HG03196 (cell line): ENCODE results near the gene IPPK.

ENCODE experiments used
- ATAC-seq: cut with Tn5 transposase; IDR thresholded peaks from one replicate; pipeline ENCODE4 v1.9.1; 2021; ENCODE audit not compliant: unreplicated experiment

Gene IPPK

DNA sequence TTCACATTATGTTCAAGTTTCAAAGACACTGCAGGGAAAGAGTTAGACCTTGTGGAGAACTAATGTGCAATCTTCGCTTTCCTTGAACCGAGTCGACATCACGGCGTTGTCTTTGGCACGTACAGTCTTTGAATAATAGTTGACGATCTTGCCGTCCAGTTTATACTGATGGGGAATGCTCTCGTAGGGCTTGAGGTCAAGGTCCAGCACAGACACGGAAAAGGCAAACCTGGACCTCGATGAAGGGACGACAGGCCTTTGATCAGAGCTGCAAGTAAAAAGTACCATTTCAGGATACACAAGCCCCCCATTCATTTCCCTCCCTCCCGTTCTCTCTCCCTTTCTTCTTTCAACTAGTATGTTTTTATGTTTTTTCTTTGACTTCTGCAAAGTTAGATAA, 54.1 kb downstream of the IPPK start:
- ATAC-seq, result no peak

DNA sequence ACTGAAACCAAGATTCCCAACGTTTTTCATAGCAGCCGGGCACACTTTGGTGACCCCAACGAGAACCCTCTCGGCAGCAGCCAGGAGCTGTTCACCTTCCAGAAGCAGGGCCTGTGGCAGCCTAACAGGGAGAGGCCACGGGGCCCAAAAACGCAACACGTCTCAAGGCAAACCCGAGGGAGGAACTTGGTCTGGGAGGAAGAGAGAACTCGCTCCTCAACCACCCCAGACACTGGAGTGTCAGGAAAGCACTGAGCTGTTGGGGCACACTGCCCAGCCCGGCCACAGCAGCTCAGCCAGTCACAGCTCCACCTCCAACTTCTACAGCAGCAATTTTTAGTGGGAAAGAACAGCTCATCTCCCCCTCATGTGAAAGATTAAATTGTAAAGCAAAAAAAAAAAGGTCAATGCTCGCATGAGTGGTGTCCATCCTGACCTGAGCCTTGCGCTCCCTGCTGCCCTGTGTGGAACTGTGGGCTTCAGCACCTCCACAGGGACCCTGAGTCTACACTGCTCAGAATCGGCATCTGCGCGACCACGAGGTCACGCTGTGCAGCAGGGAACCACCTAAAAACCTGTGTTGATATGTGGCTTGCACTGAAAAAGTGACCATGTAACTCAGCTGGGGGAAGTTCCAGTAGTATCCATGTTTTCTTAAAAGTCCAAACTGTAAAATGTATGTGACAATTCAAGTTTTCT, 55.0 kb downstream of the IPPK start:
- ATAC-seq, result no peak

DNA sequence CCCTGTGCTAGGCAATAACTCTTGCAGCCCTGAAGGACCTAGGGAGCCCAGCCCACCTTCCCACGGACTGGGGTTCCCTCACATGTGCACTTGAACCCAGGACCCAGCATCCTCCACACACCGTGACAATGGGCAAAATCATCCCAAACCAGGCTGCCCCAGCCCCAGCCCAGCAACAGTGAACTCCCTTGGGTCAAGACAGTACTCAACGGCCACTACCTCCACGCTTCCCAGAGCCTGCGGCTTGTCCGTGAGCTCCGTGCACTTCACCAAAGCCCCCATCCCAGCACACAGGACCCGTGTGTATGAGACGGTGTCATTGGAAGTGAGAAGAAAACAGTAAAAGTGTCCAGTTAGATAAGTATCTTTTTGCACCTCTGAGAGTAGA, 55.8 kb downstream of the IPPK start:
- no peak for ATAC-seq

DNA sequence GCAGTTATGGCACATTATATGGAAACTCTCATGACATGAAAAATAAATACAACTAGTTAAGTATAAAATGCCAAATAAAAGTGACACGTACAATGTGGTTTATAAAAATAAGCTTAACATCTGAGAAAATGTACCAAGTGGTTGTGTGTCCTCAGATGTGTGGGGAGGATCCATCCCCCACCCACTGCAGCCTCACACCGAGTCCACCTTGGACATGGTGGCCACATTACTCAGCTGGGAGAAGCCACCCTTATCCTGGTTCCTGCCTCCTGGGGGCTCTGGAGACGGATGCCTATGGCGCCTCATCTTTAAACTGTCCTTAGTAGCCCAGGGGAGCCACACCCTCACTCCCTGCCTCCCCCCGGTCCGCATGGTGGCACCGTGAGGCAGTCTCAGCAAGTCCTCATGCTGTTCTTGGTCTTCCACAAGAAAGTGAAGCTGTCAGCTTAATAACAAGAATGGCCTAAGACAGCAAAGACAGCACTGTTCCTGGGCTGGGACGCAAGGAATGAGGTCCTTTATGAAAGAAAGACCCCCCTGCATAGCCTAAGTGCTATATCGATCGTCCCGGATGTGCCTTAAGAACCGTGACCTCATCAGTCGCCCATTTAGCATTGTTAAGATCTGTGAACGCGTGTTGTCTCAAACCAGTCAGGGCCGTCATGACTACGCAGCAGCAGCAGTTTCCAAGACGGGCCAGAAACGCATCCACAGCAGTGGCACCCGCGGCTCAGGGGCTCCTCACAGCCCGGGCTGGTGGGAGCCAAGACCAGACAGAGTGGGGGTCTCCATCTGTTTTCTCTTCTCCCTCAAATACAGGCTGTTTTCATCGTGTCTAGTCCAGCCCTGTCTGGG, 56.4 kb downstream of the IPPK start:
- ATAC-seq, result no peak

DNA sequence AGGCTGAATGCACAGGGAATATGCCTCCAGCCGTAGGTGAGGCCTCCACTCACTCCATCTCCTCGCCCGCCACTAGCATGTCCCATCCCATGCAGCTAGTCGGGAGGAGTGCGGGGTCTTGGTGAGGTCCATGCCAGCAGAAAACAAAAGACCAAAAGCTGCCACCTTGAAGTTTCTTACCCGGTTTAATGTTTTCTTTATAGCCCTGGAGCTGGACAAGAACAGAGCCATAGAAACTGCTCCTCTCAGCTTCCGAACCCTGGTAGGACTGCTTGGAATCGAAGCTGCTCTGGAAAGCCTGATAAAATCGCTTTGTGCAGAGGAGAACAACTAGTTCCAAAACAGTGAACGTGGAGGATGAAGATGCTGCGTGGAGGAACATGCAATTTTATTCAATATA, 57.1 kb downstream of the IPPK start:
- ATAC-seq, result no peak

DNA sequence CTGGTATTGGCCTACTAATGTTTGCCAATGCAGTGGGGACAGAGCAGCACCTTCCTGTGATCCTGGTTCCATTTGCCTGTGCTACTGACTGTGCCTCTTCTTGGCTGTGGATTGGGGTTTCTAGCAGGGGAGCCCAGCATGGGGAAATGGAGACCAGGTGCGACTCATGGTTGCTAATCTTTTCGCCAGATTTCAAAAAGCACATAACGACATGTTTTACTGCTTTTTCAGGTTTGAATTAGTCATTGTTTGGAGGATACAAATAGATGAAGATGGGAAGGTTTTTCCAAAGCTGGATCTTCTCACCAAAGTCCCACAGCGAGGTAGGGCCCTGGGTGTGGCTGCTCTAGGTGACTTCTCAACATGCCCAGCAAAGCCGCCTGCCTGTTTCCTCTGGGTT, 57.6 kb downstream of the IPPK start:
- no peak for ATAC-seq

DNA sequence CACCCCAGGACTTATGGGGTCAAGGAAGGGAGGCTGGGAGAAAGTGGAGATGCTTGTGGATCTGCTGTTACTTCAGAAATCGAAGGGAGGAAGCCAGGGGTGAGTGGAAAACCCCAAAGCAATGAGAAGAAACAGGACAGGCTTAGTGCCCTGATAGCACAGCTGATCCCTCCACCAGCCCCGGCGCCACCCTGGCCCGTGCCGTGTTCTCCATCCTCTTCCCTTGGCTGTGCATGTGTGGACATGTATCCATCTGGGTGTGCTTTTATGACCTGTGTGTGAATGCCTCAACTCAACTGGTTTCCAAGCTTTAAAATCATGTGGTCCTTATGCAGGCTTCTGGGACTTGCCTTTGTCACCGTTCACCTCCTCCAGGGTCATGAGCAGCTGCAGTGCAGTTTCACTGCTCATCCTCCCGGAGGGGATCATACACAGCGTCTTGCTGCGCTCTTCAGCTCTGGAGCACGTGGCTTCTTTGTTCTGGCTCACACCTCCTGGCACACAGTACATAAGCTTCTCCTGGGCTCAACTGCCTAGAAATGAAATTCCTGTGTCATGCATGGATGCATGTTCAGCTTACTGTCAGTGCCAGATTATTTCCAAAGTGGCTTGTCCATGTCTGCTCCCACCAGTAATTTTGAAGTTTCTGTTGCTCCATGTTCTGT, 58.2 kb downstream of the IPPK start:
- no peak for ATAC-seq

DNA sequence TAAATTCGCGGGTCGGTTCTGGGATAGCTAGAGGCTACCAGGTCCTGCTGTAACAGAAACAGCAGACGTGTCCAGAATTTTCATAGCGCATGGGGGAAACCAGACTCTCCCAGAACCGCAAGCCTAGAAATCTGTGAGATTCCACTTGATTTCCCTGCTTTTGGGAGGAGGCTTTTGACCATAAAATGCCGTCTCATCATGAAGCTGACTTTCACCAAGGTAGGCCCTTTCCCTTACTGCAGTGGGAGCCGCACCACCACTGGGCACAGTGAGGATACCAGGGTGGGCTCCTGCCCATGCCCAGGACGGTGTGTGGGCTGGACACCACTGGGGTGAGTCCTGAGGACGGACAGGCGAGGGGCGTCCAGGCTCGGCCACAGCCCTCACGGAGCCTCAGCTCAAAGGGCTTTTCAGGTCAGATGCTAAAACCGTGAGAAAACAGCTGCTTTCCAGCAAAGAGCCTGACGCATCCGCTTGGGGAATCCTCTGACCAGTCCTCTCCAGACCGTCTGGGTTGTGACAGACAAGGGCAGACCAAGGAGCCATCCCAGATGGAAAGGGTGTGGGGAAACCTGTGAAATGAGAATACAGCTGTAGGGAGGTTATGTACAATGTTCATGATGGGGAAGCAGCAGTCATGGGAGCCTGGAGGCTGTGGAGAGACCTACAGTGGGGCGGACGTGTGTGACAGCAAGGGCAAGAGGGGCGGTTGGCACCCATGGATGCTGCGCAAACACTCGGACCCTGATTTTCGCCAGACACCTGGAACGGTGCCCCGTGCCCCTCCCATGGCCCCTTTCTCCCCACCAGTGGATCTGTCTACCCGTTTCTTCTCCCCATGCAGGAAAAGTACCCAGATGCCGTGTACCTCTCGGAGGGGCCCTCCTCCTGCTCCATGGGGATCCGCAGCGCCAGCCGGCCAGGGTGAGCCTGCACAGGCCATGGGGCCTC, 59.2 kb downstream of the IPPK start:
- no peak for ATAC-seq

DNA sequence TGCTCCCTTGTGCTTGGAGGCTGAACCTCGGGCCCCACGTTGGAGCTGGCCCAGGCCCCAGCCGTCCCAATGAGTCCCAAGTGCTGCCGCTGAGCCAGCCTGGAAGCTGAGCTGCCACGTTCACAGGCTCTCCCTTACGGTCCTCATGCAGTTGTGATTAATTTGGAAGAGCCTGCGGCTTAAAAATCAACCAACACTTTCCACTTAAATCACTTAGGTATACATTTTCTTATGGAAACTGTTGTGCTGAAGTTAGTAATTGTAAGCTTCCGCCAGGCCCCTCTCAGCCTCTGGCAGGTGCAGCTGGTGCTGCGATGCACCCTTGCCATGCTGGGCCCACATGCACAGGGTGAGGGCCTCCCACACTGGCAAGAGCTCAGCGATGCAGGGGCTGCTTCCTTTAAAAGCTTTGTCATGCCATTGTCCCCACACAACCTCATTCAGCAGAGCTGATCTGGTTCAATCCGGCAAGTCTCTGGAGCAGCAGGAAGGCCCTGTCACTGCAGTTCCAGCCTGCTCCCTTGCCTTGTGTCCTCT, 61.0 kb downstream of the IPPK start:
- no peak for ATAC-seq

DNA sequence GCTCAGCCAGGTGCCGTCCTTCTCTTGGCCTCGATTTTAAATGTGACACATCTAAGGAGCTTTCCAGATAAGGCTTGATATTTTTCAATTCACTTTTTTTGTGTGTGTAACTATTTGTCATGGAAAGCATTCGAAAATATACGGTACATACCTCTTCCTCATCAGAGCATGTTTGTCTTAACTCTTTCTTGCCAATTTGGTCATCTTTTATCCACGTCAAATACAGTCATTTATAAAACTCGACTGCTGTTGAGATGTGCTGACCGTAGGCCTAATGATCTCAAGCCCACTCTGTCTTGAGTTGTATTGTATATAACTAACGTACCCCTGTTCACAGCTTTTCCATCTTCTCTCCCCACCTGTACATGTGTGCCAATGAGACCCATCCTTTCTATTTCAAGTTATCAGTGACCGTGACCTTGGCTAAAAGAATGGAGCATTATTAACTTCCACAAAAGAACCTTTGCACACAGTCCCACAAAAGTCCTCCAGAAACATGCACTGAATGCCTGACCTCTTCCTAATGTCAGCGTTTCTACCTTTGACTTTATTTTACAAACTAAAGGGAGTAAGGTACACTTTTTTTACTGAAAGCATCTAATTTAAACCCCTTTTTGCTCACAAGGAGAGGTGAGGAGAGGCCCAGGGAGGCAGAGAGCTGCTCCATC, 61.6 kb downstream of the IPPK start:
- no peak for ATAC-seq

DNA sequence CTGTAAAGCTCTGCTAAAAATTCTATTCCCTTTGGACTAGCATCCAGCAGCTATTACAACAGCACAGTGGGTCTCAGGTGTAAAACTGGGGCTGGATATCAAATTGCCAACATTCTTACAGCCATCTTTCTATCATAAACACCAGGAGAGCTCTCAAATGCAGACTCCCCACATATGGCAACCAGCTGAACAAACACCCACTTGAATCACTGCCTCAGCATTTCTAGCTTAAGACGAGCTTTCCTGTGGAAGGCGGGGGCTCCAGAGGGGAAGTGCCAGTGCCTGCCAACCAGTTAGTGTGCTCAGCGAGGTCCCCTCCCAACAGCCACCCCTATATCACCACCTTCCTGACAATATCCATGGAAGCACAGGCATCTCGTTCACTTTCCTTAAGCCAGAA, 62.2 kb downstream of the IPPK start:
- no peak for ATAC-seq

DNA sequence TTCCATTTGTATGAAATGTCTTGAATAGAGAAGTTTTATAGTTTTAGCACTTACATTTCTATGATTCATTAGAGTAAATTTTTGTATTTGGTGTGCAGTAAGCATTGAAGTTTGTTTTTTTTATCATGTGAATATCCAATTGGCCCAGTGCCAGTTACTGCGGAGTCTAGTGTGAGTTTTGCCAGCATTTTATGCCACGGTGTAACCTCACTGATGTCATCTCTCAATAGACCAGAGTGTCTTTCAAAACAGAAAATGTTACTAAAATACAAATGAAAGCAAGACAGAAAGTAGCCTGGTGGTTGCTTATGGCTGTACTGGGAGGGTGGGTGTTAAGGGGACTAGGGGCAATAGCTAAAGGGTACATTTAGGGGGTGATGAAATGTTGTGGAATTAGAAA, 62.8 kb downstream of the IPPK start:
- ATAC-seq, result no peak

DNA sequence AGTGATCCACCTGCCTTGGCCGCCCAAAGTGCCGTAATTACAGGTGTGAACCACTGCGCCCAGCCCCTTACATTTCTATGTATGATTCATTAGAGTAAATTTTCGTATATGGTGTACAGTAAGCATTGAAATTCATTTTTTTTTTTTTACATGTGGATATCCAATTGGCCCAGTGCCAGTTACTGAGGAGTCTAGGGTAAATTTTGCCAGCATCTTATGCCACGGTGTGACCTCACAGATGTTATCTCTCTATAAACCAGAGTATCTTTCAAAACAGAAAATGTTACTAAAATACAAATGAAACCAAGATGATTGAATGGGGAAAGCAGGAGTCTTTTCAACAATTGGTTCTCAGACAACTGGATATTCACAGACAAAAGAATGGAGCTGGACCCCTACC, 64.7 kb downstream of the IPPK start:
- no peak for ATAC-seq

DNA sequence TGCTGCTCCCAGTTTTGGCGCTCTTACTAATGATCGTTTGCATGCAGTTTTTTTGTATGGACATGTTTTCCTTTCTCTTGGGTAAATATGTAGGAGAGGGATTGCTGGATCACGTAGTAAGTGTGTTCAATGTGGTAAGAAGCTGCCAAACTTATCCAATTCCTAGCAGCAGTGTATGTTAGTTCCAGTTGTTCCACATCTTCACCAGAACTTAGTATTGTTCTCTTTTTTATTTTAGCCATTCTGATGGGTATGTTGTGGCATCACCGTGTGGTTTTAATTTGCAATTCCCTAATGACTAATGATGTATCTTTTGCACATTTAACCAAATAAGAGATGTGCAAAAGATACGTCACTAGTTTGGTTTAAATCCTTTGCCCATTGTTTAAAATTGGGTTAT, 65.9 kb downstream of the IPPK start:
- ATAC-seq, result no peak

DNA sequence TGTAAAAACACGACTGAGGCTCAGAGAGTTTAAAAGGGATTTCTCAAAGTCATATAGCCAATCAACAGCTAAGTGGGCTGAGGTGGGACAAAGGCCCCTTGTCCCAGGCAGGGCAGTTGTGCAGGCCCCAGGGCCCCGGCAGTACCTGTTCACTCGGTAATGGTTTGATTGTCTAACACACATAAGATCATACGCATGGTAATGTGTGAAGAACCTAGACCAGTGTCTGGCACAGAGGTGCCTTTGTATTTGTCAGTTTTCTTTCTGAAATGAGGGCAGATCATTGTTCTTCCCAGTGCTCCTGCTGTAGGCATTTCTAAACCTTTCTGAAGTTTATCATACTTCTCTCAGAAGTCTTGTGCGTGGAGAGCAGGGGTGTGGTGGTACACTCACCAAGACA, 66.8 kb downstream of the IPPK start:
- ATAC-seq, result no peak

DNA sequence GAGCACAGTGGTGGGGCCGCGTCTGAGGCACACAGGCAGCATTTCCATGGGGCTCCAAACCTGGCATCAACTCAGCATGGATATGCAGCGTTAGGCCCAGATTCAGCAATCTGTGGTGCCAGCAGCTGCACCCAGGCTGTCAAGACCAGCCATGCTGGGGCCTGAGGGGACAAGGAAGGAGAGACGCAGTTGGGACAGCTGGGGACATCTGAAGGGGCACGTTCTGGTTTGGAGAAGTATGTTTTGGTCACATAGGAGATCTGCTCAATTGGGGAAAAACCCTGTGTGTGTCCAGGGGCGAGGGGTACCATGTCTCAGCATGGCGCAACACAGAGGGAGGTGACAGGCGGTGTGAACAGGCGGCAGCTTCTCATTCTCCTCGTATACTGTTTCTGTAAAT, 67.5 kb downstream of the IPPK start:
- ATAC-seq, result no peak

DNA sequence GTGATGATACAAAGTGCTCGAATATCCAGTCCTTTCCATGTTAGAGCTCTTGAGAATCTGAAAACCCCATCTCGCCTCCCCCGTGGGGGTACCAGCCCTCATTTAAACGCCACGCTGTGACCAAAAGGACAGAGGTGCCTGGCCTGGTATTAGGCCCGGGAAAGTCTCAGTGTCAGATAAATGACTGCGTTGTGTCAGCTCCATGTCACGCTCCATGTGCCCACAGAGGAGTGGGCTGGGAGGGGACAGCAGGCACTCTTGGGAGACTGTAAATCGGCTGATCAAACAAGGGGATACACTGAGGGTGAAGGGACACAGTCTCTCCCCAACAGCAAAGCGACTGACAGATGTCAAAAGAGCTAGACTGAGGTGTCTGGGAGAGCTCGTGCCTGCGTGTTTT, 68.5 kb downstream of the IPPK start:
- ATAC-seq, result no peak

DNA sequence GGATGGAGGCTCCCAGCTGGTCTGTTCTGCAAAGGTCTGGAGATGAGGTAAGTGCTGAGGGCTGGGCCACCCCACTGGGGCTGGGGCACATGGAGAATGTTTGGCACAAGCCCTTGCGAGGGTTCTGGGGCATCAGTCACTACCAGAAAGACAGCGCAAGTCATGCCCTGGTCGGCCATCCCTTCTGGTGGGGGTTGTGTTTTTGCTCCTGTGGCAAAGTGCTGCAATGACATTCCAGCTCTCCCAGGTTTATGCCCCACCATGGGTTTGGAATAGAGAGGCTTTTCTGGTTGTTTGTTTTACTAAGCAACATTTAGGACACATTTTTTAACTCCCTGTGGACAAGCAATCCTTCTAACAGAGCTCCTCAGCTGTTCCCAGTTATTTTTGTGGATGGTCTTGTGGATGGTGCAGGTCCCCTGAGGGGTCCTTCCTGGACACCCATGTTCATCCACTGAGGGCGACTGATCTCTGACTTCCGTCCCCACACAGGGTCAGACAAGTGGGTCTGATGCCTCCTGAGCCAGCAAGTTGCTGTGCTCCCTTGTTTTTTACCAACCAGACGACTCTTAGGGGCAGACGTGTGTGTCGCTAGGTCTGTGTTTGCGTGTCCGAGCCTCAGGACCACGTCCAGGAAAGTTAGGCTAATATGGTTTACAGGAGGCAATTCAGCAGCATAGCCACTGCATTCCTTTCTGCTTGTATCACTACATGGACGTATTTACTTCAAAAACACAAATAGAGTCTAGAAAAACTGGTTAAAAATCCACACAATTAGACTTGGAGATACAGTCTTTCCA, 69.3 kb downstream of the IPPK start:
- ATAC-seq, result no peak

DNA sequence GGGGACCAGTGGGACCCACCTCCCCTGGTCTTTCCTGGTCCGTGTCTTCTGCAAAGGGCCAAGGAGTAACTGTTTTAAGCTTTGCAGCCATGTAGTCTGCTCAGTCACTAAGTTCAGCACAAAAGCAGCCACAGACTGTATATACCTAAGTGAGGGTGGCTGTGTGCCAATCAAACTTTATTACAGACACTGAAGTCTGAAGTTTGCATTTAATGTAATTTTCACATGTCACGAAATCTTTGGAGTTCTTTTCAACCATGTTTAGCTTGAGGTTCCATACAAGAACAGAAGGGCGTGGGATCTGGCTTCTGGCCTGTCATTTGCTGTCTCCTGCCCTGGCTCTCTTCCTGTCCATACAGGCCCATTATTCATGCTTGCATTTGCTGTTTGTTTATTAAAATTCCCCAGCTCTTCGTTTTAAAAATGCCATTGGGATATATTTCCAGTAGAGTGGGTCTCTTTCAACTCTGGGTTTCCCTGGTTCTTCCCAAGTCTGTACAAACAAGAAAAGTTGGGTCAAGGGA, 69.9 kb downstream of the IPPK start:
- ATAC-seq, result no peak
